CD4-positive, alpha-beta T cell (primary cell): ENCODE measurements around the gene REC8. TPM values are rescaled to one million over a fixed set of nuclear protein-coding genes. Genes with fewer than 3 reads are reported as not detected.

Source experiments
- ATAC-seq: fragments of 200-7000 bp; cut with Tn5 transposase; one replicate; pipeline ENCODE4 v1.10.0; 2022; ENCODE audit warnings: mild to moderate bottlenecking; ENCODE audit not compliant: poor library complexity
- CTCF ChIA-PET: fragments of 350-600 bp; sonication (Branson Sonifier 250); formaldehyde crosslinking; loops from one replicate; lab custom pipeline; 2021; ENCODE audit warnings: antibody characterized with exemption, inconsistent platforms; lab: Charles Lee
- POLR2A ChIA-PET: fragments of 350-600 bp; sonication (Branson Sonifier 250); formaldehyde crosslinking; loops from one replicate; lab custom pipeline; 2021; ENCODE audit warnings: antibody characterized with exemption, inconsistent platforms; lab: Charles Lee
- DNase-seq, 14 experiments: peaks; one replicate each; pipeline ENCODE4 v3.0.0-alpha.2; 2013 to 2020; ENCODE audit warnings: mixed read lengths in 2 of 14
- H3K27ac ChIP-seq, 2 donors: one replicate each; pipeline versions ENCODE4 v1.5.1 to v1.7.0; 2013; ENCODE audit warnings: low read length in 2 of 2, low read depth in 1 of 2, mild to moderate bottlenecking in 1 of 2
- H3K27me3 ChIP-seq, 2 experiments: 1 replicate in 1 of 2; 2 replicates in 1 of 2; pipeline versions ENCODE4 v1.6.1 to v1.7.0; 2013; ENCODE audit warnings: low read length in 2 of 2, control low read depth in 1 of 2, mild to moderate bottlenecking in 1 of 2, moderate library complexity in 1 of 2; ENCODE audit not compliant: insufficient read depth in 2 of 2, control insufficient read depth in 1 of 2
- H3K36me3 ChIP-seq: one replicate; pipeline ENCODE4 v1.6.1; 2013; ENCODE audit warnings: low read length, control low read depth; ENCODE audit not compliant: insufficient read depth
- H3K4me1 ChIP-seq: one replicate; pipeline ENCODE4 v1.6.1; 2013; ENCODE audit warnings: low read length, control low read depth; ENCODE audit not compliant: insufficient read depth
- H3K4me3 ChIP-seq: one replicate; pipeline ENCODE4 v1.5.1; 2013; ENCODE audit warnings: mild to moderate bottlenecking, low read length, moderate library complexity
- H3K9me3 ChIP-seq, 2 experiments: 1 replicate in 1 of 2; 2 replicates in 1 of 2; pipeline versions ENCODE4 v1.6.1 to v1.7.0; 2013; ENCODE audit warnings: low read length in 2 of 2, mild to moderate bottlenecking in 2 of 2, control low read depth in 1 of 2, moderate library complexity in 1 of 2; ENCODE audit not compliant: control insufficient read depth in 1 of 2, insufficient read depth in 1 of 2
- H3K27ac Mint-ChIP-seq: one replicate; pipeline ENCODE4 v1.8.0; 2020; ENCODE audit warnings: mixed read lengths
- H3K27me3 Mint-ChIP-seq: one replicate; pipeline ENCODE4 v1.8.0; 2021; ENCODE audit warnings: mixed read lengths
- H3K36me3 Mint-ChIP-seq: one replicate; pipeline ENCODE4 v1.8.0; 2021; ENCODE audit warnings: low read depth, mixed read lengths
- H3K4me1 Mint-ChIP-seq: one replicate; pipeline ENCODE4 v1.8.0; 2021; ENCODE audit warnings: low read depth, mixed read lengths
- H3K4me3 Mint-ChIP-seq: one replicate; pipeline ENCODE4 v1.8.0; 2020; ENCODE audit warnings: mild to moderate bottlenecking, mixed read lengths
- H3K9me3 Mint-ChIP-seq: one replicate; pipeline ENCODE4 v1.8.0; 2020; ENCODE audit warnings: mixed read lengths
- intact Hi-C, 2 experiments: fragments of 100-400 bp; cut with DNase I in 1 of 2; cut with micrococcal nuclease in 1 of 2; formaldehyde crosslinking; loops; one replicate each; pipeline versions ENCODE4 v1.15.1 to v1.9.0; 2023 to 2025; cut with DNase I, micrococcal nuclease
- total RNA-seq, 174 experiments: library from RNA in 2 of 174; stranded (reverse) in 2 of 174; gene quantifications; one replicate each; pipeline ENCODE4 v1.2.3 and lab custom pipeline; 2021 to 2026
- TF ChIP-seq, protein P1 (sequence below): fragments of 200-600 bp; IDR thresholded peaks from one replicate; pipeline ENCODE4 v1.8.0; 2022; ENCODE audit warnings: antibody characterized with exemption, mild to moderate bottlenecking

The REC8 gene
- total RNA-seq, 2 experiments from 2014 or later, result 105 to 107 TPM

DNA sequence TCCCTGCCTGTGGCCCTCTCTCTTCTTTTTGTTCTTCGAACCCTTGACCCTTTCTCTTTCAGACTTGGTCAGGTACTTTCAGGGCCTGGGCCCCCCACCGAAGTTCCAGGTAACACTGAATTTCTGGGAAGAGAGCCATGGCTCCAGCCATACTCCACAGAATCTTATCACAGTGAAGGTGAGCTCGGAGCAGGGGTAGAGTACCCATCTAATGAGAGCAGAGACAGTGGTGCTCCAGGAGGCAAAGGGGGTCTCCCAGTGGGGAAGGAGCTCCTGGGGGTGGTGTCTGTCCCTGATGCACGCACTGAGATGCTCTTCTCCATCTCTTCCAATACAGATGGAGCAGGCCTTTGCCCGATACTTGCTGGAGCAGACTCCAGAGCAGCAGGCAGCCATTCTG, 6.1 kb upstream of the REC8 start:
- no peak for DNase-seq
- peaks cover 65% of the 10 kb centered on the region for H3K36me3 ChIP-seq
- H3K9me3 ChIP-seq, result no peaks in the 10 kb centered on the region
- TF ChIP-seq, protein P1, sequence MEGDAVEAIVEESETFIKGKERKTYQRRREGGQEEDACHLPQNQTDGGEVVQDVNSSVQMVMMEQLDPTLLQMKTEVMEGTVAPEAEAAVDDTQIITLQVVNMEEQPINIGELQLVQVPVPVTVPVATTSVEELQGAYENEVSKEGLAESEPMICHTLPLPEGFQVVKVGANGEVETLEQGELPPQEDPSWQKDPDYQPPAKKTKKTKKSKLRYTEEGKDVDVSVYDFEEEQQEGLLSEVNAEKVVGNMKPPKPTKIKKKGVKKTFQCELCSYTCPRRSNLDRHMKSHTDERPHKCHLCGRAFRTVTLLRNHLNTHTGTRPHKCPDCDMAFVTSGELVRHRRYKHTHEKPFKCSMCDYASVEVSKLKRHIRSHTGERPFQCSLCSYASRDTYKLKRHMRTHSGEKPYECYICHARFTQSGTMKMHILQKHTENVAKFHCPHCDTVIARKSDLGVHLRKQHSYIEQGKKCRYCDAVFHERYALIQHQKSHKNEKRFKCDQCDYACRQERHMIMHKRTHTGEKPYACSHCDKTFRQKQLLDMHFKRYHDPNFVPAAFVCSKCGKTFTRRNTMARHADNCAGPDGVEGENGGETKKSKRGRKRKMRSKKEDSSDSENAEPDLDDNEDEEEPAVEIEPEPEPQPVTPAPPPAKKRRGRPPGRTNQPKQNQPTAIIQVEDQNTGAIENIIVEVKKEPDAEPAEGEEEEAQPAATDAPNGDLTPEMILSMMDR, result no peak
- H3K27ac Mint-ChIP-seq, result peak overlapping the region; percentile 76
- peaks cover 80% of the 10 kb centered on the region for H3K36me3 Mint-ChIP-seq
- H3K9me3 Mint-ChIP-seq, result no peaks in the 10 kb centered on the region
- H3K4me1 Mint-ChIP-seq, result peaks cover 64% of the 10 kb centered on the region
- peaks cover 45% of the 10 kb centered on the region for H3K4me1 ChIP-seq
- ChIA-PET CTCF (no interaction called here), POLR2A (interaction anchor here (0.8 to 2.6 kb wide), 6 partner anchors 19 to 51 kb away, joined by 3 to 11 read pairs (median 5); partner anchors contain the start of genes DCAF11, EMC9, IPO4 and NRL)
- no peaks in the 10 kb centered on the region for H3K27me3 ChIP-seq
- no peak for ATAC-seq
- no peaks in the 10 kb centered on the region for H3K27me3 Mint-ChIP-seq
- H3K4me3 Mint-ChIP-seq, result peak overlapping the region; percentile 95
- no peak overlapping the region for H3K4me3 ChIP-seq
- intact Hi-C loops, result loop anchor here in 1 of 2 experiments (2.0 kb wide), 1 partner anchor 21 kb away; no protein-coding TSS in a partner anchor
- no peak overlapping the region for H3K27ac ChIP-seq

DNA sequence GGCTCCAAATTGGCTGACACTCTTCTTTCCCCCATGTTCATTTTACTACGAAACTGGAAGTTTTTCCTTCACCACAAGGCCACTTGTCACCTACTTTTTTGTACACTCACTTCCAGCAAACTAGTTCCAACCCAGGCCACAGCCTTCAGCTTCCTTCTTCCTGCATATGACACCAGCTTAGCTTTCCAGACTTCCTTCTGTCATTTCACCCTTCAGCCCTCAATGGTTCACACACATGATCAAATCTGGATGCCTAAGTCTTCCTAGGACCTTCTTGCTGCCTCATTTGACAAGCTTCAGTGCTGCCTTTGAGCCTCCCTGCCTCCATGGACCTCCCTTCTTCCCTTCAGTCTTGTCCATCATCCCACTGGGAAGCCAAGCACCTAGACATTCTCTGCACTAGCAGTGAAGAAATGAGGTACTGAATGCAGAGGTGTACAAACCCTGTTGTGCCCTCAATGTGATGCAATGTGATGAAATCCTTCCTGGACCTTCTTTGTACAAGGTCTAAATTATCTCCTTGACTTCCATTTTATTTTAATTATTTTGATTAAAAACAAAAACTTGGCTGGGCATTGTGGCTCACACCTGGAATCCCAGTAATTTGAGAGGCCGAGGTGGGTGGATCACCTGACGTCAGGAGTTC, 4.3 kb upstream of the REC8 start:
- peaks cover 52% of the 10 kb centered on the region for H3K4me1 ChIP-seq
- peaks cover 63% of the 10 kb centered on the region for H3K36me3 ChIP-seq
- H3K9me3 ChIP-seq, result no peaks in the 10 kb centered on the region
- H3K27me3 ChIP-seq, result no peaks in the 10 kb centered on the region
- no peak overlapping the region for H3K4me3 ChIP-seq
- H3K4me1 Mint-ChIP-seq, result peaks cover 52% of the 10 kb centered on the region
- intact Hi-C loops, result no loop called here
- H3K36me3 Mint-ChIP-seq, result peaks cover 69% of the 10 kb centered on the region
- ChIA-PET POLR2A (no interaction called here), CTCF (no interaction called here)
- peak overlapping the region; percentile 76 for H3K27ac Mint-ChIP-seq
- no peak for DNase-seq
- no peak overlapping the region for H3K4me3 Mint-ChIP-seq
- no peak overlapping the region for H3K27ac ChIP-seq
- TF ChIP-seq, protein P1, result no peak
- H3K9me3 Mint-ChIP-seq, result no peaks in the 10 kb centered on the region
- ATAC-seq, result no peak
- no peaks in the 10 kb centered on the region for H3K27me3 Mint-ChIP-seq

DNA sequence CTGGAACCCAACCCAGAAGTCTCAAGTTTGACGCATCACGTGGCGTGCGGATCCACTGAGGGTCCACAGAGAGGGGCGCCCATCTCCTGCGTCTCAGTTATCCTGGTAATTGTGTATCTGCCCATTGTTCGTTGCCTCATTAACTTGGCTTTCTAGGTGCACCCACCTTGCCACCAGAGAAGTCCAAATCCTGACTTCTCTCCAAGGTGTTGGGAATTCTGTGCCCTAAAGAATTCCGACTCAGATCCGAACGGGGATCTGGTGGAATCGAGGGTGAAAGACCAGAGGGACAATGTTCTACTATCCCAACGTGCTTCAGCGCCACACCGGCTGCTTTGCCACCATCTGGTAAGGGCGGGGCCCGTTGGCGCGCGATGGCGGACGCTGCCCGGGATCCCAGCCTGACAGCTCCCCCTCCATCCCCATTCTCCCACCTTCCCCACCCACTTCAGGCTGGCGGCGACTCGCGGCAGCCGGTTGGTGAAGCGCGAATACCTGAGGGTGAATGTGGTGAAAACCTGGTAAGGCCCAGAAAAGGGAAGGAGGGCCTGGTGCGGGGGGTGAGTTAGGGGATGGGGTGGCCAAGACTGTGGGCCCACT, 481 bp downstream of the REC8 start:
- Mint-ChIP-seq H3K4me1 (peaks cover 40% of the 10 kb centered on the region), H3K4me3 (peak overlapping the region; percentile 89), H3K27me3 (no peaks in the 10 kb centered on the region), H3K36me3 (peaks cover 51% of the 10 kb centered on the region), H3K27ac (peak overlapping the region; percentile 79), H3K9me3 (no peaks in the 10 kb centered on the region)
- Histone ChIP-seq H3K4me3 (peak overlapping the region; percentile 56), H3K27me3 (no peaks in the 10 kb centered on the region), H3K4me1 (peaks cover 21% of the 10 kb centered on the region), H3K9me3 (no peaks in the 10 kb centered on the region), H3K27ac (peak overlapping the region; percentile 29 to 44), H3K36me3 (peaks cover 37% of the 10 kb centered on the region)
- POLR2A ChIA-PET, result interaction anchor here (1.3 to 5.4 kb wide), 6 partner anchors 11 to 92 kb away, joined by 3 to 53 read pairs (median 8); partner anchors contain the start of genes DCAF11, EMC9, IPO4 and IRF9
- CTCF ChIA-PET, result interaction anchor here (1.4 to 1.8 kb wide), 2 partner anchors 11 to 12 kb away, joined by 3 to 9 read pairs; partner anchors contain the start of gene IRF9
- ATAC-seq (no peak), DNase-seq (no peak)
- intact Hi-C loops, result no loop called here
- TF ChIP-seq, protein P1, result no peak
